GM12878 (cell line): ENCODE results near the gene RMDN3. TPM values are rescaled to one million over a fixed set of nuclear protein-coding genes. Genes with fewer than 3 reads are reported as not detected.
A peak's percentile ranks its signal among the peaks of the same experiment; 100 is the strongest.

ENCODE experiments used
- ATAC-seq: fragments of 200-7000 bp; cut with Tn5 transposase; 3 replicates; pipeline ENCODE4 v1.9.1; 2020; ENCODE audit warnings: mild to moderate bottlenecking, moderate library complexity
- BruUV-seq: library from RNA; stranded (reverse); fragments of 400-500 nt; replicated peaks from 2 replicates; lab custom pipeline; 2021; lab: Mats Ljungman, UMichigan
- CTCF ChIA-PET: fragments of 300-600 bp; sonication (Branson Sonifier 250); formaldehyde crosslinking; extraction: SDS; loops from one replicate; lab custom pipeline; 2021; ENCODE audit warnings: inconsistent platforms; lab: Yijun Ruan, JAX
- POLR2A ChIA-PET: fragments of 350-600 bp; formaldehyde crosslinking; extraction: SDS; loops from one replicate; lab custom pipeline; 2021; ENCODE audit warnings: inconsistent platforms; lab: Charles Lee
- RAD21 ChIA-PET: fragments of 300-600 bp; sonication (Branson Sonifier 250); formaldehyde crosslinking; loops from one replicate; lab custom pipeline; 2023; ENCODE audit warnings: antibody characterized with exemption; ENCODE audit not compliant: unreplicated experiment; lab: Charles Lee
- SMC1A ChIA-PET: fragments of 300-600 bp; sonication (Branson Sonifier 250); formaldehyde crosslinking; loops from one replicate; lab custom pipeline; 2023; ENCODE audit not compliant: unreplicated experiment, uncharacterized antibody; lab: Charles Lee
- DNase-seq: peaks from one replicate; pipeline ENCODE4 v3.0.0-alpha.2; 2011; ENCODE audit warnings: low read depth, low spot score
- FAIRE-seq: peaks from 3 replicates; lab custom pipeline; 2011; peaks lifted over from hg19 to GRCh38; lab: Jason Lieb, UNC
- H2AFZ ChIP-seq: 2 replicates; pipeline ENCODE4 v1.6.0; 2011; ENCODE audit warnings: low read depth, low read length, control low read depth; ENCODE audit not compliant: control insufficient read depth
- H3K27ac ChIP-seq: 2 replicates; pipeline ENCODE4 v1.5.1; 2011; ENCODE audit warnings: control low read depth; ENCODE audit not compliant: control insufficient read depth, insufficient read depth
- H3K27me3 ChIP-seq, 2 experiments: replicated peaks in 1 of 2; 2 replicates each; pipeline versions ENCODE4 v1.6.0 to v1.6.1; 2011; ENCODE audit warnings: low read length in 1 of 2; ENCODE audit not compliant: control insufficient read depth in 2 of 2, insufficient read depth in 2 of 2
- H3K36me3 ChIP-seq, 2 experiments: 2 replicates each; pipeline ENCODE4 v1.5.1; 2011; ENCODE audit warnings: low read length in 1 of 2; ENCODE audit not compliant: control insufficient read depth in 2 of 2, insufficient read depth in 2 of 2
- H3K4me1 ChIP-seq: 2 replicates; pipeline ENCODE4 v1.6.1; 2011; ENCODE audit warnings: mild to moderate bottlenecking, low read length, moderate library complexity, mixed read lengths; ENCODE audit not compliant: control insufficient read depth, insufficient read depth
- H3K4me2 ChIP-seq: 2 replicates; pipeline ENCODE4 v1.6.0; 2011; ENCODE audit warnings: control low read depth; ENCODE audit not compliant: control insufficient read depth, insufficient read depth
- H3K4me3 ChIP-seq: fragments of 200-600 bp; sonication (generic); 2 replicates; pipeline ENCODE4 v1.5.1; 2016
- H3K79me2 ChIP-seq: 2 replicates; pipeline ENCODE4 v1.6.0; 2011; ENCODE audit warnings: low read length; ENCODE audit not compliant: control insufficient read depth, insufficient read depth
- H3K9ac ChIP-seq: 2 replicates; pipeline ENCODE4 v1.8.0; 2011; ENCODE audit warnings: low read length, control low read depth, mixed read lengths; ENCODE audit not compliant: control insufficient read depth, insufficient read depth
- H3K9me3 ChIP-seq: replicated peaks from 3 replicates; pipeline ENCODE4 v1.5.1; 2011; ENCODE audit warnings: mild to moderate bottlenecking, low read length; ENCODE audit not compliant: control insufficient read depth, insufficient read depth
- H4K20me1 ChIP-seq: 2 replicates; pipeline ENCODE4 v1.6.0; 2011; ENCODE audit not compliant: control insufficient read depth, insufficient read depth
- CBFB ChIP-seq: IDR thresholded peaks from 2 replicates; pipeline ENCODE4 v1.6.1; 2016; ENCODE audit warnings: antibody characterized with exemption, low read depth
- CTCF ChIP-seq, 3 experiments: IDR thresholded peaks in 2 of 3; conservative IDR thresholded peaks in 1 of 3; 2 replicates each; pipeline ENCODE4 v1.5.1; 2011; ENCODE audit warnings: low read depth in 3 of 3, low read length in 3 of 3, mild to moderate bottlenecking in 3 of 3, control low read depth in 2 of 3, moderate library complexity in 2 of 3, inconsistent platforms in 1 of 3, mixed read lengths in 1 of 3; ENCODE audit not compliant: control insufficient read depth in 2 of 3, insufficient read depth in 1 of 3; ENCODE audit errors: extremely low read depth in 1 of 3
- EED ChIP-seq: sonication (generic); IDR thresholded peaks from 2 replicates; pipeline ENCODE4 v1.6.1; 2016; ENCODE audit warnings: antibody characterized with exemption, low read depth
- GABPA ChIP-seq: IDR thresholded peaks from 2 replicates; pipeline ENCODE4 v1.6.1; 2014; ENCODE audit warnings: antibody characterized with exemption, low read depth, mild to moderate bottlenecking, inconsistent platforms
- HSF1 ChIP-seq: fragments of 150-350 bp; IDR thresholded peaks from 2 replicates; pipeline ENCODE4 v1.6.1; 2014; ENCODE audit warnings: mild to moderate bottlenecking, low read depth, low read length
- IKZF2 ChIP-seq, 2 experiments: fragments of 450-650 bp; IDR thresholded peaks; 2 replicates each; pipeline ENCODE4 v1.6.1; 2017; ENCODE audit warnings: mild to moderate bottlenecking in 2 of 2, moderate library complexity in 2 of 2
- IRF4 ChIP-seq: IDR thresholded peaks from 2 replicates; pipeline ENCODE4 v1.6.1; 2011; ENCODE audit warnings: low read depth, low read length
- KAT2A ChIP-seq: conservative IDR thresholded peaks from 2 replicates; pipeline ENCODE4 v1.6.1; 2011; ENCODE audit warnings: low read depth, low read length; ENCODE audit not compliant: control insufficient read depth
- MEF2A ChIP-seq: IDR thresholded peaks from 2 replicates; pipeline ENCODE4 v1.6.1; 2011; ENCODE audit warnings: low read depth, mild to moderate bottlenecking, low read length, moderate library complexity; ENCODE audit not compliant: insufficient read depth
- MTA3 ChIP-seq: IDR thresholded peaks from 2 replicates; pipeline ENCODE4 v1.6.1; 2012; ENCODE audit warnings: low read length, inconsistent platforms, borderline replicate concordance
- NR2C2 ChIP-seq: IDR thresholded peaks from 2 replicates; pipeline ENCODE4 v1.6.1; 2011; ENCODE audit warnings: borderline replicate concordance, low read depth; ENCODE audit not compliant: control insufficient read depth, insufficient read length
- NR2F1 ChIP-seq: fragments of 450-650 bp; conservative IDR thresholded peaks from 2 replicates; pipeline ENCODE4 v1.6.1; 2017; ENCODE audit warnings: mild to moderate bottlenecking
- NRF1 ChIP-seq: conservative IDR thresholded peaks from 2 replicates; pipeline ENCODE4 v1.6.1; 2011; ENCODE audit warnings: mild to moderate bottlenecking, low read depth, low read length, improper control_type of control experiment
- PML ChIP-seq: IDR thresholded peaks from 2 replicates; pipeline ENCODE4 v1.6.1; 2012; ENCODE audit warnings: low read length, inconsistent platforms
- RELB ChIP-seq: fragments of 450-650 bp; IDR thresholded peaks from 2 replicates; pipeline ENCODE4 v1.6.1; 2017; ENCODE audit warnings: low read depth, mild to moderate bottlenecking, moderate library complexity
- RUNX3 ChIP-seq: IDR thresholded peaks from 2 replicates; pipeline ENCODE4 v1.6.1; 2012; ENCODE audit warnings: low read length, inconsistent platforms
- SIN3A ChIP-seq: IDR thresholded peaks from 2 replicates; pipeline ENCODE4 v1.6.1; 2012; ENCODE audit warnings: low read depth, low read length, improper control_type of control experiment
- TAF1 ChIP-seq: IDR thresholded peaks from 2 replicates; pipeline ENCODE4 v1.6.1; 2011; ENCODE audit warnings: mild to moderate bottlenecking, low read depth, low read length, borderline replicate concordance
- WGBS: methylation state at CpG from one replicate; pipeline ENCODE4 v1.1.6; 2016; ENCODE audit warnings: low lambda C conversion rate; ENCODE audit not compliant: insufficient replicate concordance, insufficient coverage; ENCODE audit errors: missing lambda C conversion rate; 5-methylcytosine and 5-hydroxymethylcytosine counted together
- in situ Hi-C: fragments of 300-500 bp; cut with MboI; formaldehyde crosslinking; loops from 9 replicates; pipeline ENCODE4 v1.14.3; 2018; ENCODE audit warnings: mixed read lengths
- intact Hi-C: fragments of 100-400 bp; cut with micrococcal nuclease; formaldehyde crosslinking; loops from one replicate; pipeline ENCODE4 v1.14.2; 2022; ENCODE audit not compliant: unreplicated experiment
- polyA plus RNA-seq, 11 experiments: library from polyadenylated mRNA; depleted of rRNA in 4 of 11; unstranded in 6 of 11; stranded (reverse) in 5 of 11; fragments of >200 nt; fragmentation: Nextera tagmentation in 4 of 11; fragmentation: Illumina TruSeq in 1 of 11; extraction: Ambion mirVana in 4 of 11; extraction: Trizol in 1 of 11; gene quantifications; 1 replicate in 1 of 11; 2 replicates in 10 of 11; pipeline versions ENCODE4 v1.2.1 to v1.2.3, GENCODE V29; 2011 to 2016; ENCODE audit warnings: inconsistent platforms in 2 of 11, missing spikeins in 2 of 11, low read depth in 1 of 11
- total RNA-seq, 4 experiments: library from RNA; depleted of rRNA in 3 of 4; stranded (reverse); fragments of >200 nt in 3 of 4; fragmentation: Illumina TruSeq in 1 of 4; extraction: Trizol in 1 of 4; gene quantifications; 2 replicates each; pipeline versions ENCODE4 v1.2.1 to v1.2.3, GENCODE V29; 2013 to 2021

The RMDN3 gene
- total and polyA plus RNA-seq, 10 of the 15 experiments (the other 5 are each of a cell fraction or from before 2014, with no cell fraction given), result 5.7 to 44.4 (median 20.3) TPM

GRCh38 chr15:40693904-40694687 is 61.0 kb downstream of the RMDN3 start:
- ChIA-PET POLR2A (interaction anchor here (0.5 to 2.2 kb wide), 21 partner anchors 10 to 250 kb away, joined by 3 to 14 read pairs (median 4); partner anchors contain the start of genes C15orf62, CCDC32, DNAJC17 and RPUSD2), RAD21 (interaction anchor here (0.6 to 2.0 kb wide), 22 partner anchors 9 to 640 kb away, joined by 3 to 11 read pairs (median 4); partner anchors contain the start of genes BAHD1, CCDC32, PPP1R14D and RPUSD2), CTCF (interaction anchor here (0.7 to 3.1 kb wide), 22 partner anchors 9 to 210 kb away, joined by 3 to 20 read pairs (median 4); partner anchors contain the start of genes C15orf62 and VPS18), SMC1A (interaction anchor here (0.6 to 2.5 kb wide), 27 partner anchors 9 to 296 kb away, joined by 3 to 14 read pairs (median 4); partner anchors contain the start of genes C15orf62, DNAJC17, GCHFR and VPS18)
- peak; percentile 19 for DNase-seq
- Histone ChIP-seq H3K4me2 (peak overlapping the region; percentile 65), H4K20me1 (no peaks in the 10 kb centered on the region), H3K4me1 (peaks cover 2% of the 10 kb centered on the region), H3K4me3 (peak overlapping the region; percentile 96), H3K27me3 (no peaks in the 10 kb centered on the region), H2AFZ (peak overlapping the region; percentile 63), H3K79me2 (peaks cover 26% of the 10 kb centered on the region), H3K36me3 (peaks cover 0 to 3% of the 10 kb centered on the region in 2 experiments; a peak in 2 of 4 replicates), H3K27ac (peak overlapping the region; percentile 86), H3K9me3 (no peaks in the 10 kb centered on the region), H3K9ac (peak overlapping the region; percentile 85)
- intact Hi-C loops, result loop anchor here (2.0 kb wide), 1 partner anchor 99 kb away; the partner anchor contains the start of gene KNL1
- peak; percentile 47 for ATAC-seq
- TSS peak; percentile 81 for BruUV-seq
- WGBS, result 1% methylated on average over 31 of the region's 31 CpGs
- in situ Hi-C loops, result no loop called here
- FAIRE-seq, result peak; percentile 47
- no peak for TF ChIP-seq HSF1
- TF ChIP-seq KAT2A, result no peak
- TF ChIP-seq PML, result 0 out of 2 replicates have a peak, but pooled peaks have one; percentile 14
- 0 out of 2 replicates have a peak, but pooled peaks have one; percentile 13 for TF ChIP-seq TAF1
- no peak for TF ChIP-seq CTCF (IDR thresholded peaks at IDR 0.05 in 2 of 3, conservative IDR thresholded peaks at IDR 0.05 in 1 of 3; ENCODE audit: control insufficient read depth in 2 of 3, extremely low read depth in 1 of 3, insufficient read depth in 1 of 3, low read depth in 3 of 3, low read length in 3 of 3)
- no peak for TF ChIP-seq SIN3A
- peak; percentile 54; the same call in 1 of the 2 replicates for TF ChIP-seq NR2F1
- TF ChIP-seq IRF4, result 0 out of 2 replicates have a peak, but pooled peaks have one; percentile 29
- peak in 1 of 2 experiments; percentile 60; a peak in 3 of 4 replicates for TF ChIP-seq IKZF2 (IDR thresholded peaks at IDR 0.05)
- peak; percentile 41; the same call in 1 of the 2 replicates for TF ChIP-seq EED
- TF ChIP-seq NR2C2, result no peak
- no peak for TF ChIP-seq NRF1
- TF ChIP-seq RUNX3, result peak; percentile 93
- no peak for TF ChIP-seq MEF2A
- peak; percentile 91 for TF ChIP-seq CBFB
- TF ChIP-seq GABPA, result no peak
- no peak for TF ChIP-seq MTA3
- TF ChIP-seq RELB, result peak; percentile 64
